ENCODE results near the gene MDC1. TPM values are rescaled to one million over a fixed set of nuclear protein-coding genes. Genes with fewer than 3 reads are reported as not detected.

MDC1 gene
- total RNA-seq, 1 experiment from 2014 or later, result 95.9 TPM

DNA sequence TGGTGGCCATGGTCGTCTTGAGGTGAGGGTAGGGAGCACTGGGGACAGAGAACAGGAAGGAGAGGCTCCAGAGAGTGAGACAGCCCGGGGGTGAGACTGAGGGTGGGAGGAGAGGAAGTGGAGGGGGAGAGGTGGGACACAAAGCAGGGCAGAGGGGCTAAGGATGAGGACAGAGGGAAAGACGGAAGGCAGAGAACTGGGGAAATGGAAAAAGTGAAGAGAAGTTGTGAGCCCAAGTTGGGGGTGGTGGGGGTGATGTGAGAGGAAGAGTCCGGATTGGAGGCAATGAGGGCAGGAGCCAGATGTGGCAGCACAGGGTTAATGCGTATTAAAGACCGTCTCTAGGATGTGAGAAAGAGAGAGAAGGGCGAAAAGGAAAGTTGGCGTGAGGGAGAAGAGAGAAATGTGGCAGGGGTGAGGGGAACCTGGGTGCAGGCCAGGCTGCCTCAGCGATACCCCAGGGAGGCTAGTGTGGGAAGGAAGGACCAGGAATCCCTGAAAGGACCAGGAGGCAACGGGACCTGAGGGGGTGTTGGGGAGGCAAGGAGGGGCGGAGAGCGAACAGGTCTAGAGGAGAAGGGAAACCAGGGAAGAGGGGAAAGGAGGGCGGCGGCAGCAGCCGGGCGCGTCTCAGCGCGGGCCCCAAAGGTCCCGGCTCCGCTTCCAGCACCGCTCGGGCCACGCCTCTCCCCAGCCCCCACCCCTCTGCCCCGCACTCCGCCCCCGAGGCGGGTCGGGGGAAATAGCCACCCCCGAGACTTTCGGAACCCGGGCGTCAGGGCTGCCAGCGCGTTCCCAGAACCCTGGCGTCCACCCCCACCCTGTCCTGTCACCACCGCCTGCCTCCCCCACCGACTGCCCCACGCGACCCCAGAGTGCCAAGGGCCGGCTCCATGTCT lies 30.8 kb downstream of the MDC1 start, which contains the start of gene PPP1R18:
PPP1R18 (minus strand) TSS at position 637 of the 899 bp plus-strand sequence; CDS start at position 10, 627 bp downstream.
- Mint-ChIP-seq H3K4me1 (peaks cover 73% of the 10 kb centered on the region), H3K36me3 (peaks cover 3% of the 10 kb centered on the region; the same call in 1 of the 2 replicates), H3K9me3 (no peaks in the 10 kb centered on the region), H3K27me3 (ENCODE audit: low read depth) (no peaks in the 10 kb centered on the region), H3K27ac (peak within 1 kb of the TSS; percentile 39; the same call in 1 of the 2 replicates), H3K4me3 (peak within 1 kb of the TSS; percentile 80)
- peak; percentile 11 for ATAC-seq
- ChIA-PET CTCF (interaction anchor here (1.1 to 9.7 kb wide), 3 partner anchors 8 to 44 kb away, joined by 3 to 131 read pairs (median 3); partner anchors contain the start of gene MDC1), POLR2A (interaction anchor here (1.6 kb wide), 1 partner anchor 36 kb away, joined by 7 read pairs; no protein-coding TSS in a partner anchor)
- TF ChIP-seq, protein P1, sequence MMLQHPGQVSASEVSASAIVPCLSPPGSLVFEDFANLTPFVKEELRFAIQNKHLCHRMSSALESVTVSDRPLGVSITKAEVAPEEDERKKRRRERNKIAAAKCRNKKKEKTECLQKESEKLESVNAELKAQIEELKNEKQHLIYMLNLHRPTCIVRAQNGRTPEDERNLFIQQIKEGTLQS (CRISPR knock-in tag; conservative IDR thresholded peaks at IDR 0.05), result no peak
- no peak for TF ChIP-seq TCF7 (CRISPR knock-in tag; IDR thresholded peaks at IDR 0.05; ENCODE audit: low read depth)
- TF ChIP-seq, protein P2, sequence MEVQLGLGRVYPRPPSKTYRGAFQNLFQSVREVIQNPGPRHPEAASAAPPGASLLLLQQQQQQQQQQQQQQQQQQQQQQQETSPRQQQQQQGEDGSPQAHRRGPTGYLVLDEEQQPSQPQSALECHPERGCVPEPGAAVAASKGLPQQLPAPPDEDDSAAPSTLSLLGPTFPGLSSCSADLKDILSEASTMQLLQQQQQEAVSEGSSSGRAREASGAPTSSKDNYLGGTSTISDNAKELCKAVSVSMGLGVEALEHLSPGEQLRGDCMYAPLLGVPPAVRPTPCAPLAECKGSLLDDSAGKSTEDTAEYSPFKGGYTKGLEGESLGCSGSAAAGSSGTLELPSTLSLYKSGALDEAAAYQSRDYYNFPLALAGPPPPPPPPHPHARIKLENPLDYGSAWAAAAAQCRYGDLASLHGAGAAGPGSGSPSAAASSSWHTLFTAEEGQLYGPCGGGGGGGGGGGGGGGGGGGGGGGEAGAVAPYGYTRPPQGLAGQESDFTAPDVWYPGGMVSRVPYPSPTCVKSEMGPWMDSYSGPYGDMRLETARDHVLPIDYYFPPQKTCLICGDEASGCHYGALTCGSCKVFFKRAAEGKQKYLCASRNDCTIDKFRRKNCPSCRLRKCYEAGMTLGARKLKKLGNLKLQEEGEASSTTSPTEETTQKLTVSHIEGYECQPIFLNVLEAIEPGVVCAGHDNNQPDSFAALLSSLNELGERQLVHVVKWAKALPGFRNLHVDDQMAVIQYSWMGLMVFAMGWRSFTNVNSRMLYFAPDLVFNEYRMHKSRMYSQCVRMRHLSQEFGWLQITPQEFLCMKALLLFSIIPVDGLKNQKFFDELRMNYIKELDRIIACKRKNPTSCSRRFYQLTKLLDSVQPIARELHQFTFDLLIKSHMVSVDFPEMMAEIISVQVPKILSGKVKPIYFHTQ (CRISPR knock-in tag; IDR thresholded peaks at IDR 0.05), result no peak
- no peak for TF ChIP-seq ZNF423 (CRISPR knock-in tag; IDR thresholded peaks at IDR 0.05)
- no peak for TF ChIP-seq ZNF416 (CRISPR knock-in tag; IDR thresholded peaks at IDR 0.05)
- TF ChIP-seq, protein P3, sequence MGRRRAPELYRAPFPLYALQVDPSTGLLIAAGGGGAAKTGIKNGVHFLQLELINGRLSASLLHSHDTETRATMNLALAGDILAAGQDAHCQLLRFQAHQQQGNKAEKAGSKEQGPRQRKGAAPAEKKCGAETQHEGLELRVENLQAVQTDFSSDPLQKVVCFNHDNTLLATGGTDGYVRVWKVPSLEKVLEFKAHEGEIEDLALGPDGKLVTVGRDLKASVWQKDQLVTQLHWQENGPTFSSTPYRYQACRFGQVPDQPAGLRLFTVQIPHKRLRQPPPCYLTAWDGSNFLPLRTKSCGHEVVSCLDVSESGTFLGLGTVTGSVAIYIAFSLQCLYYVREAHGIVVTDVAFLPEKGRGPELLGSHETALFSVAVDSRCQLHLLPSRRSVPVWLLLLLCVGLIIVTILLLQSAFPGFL (CRISPR knock-in tag; IDR thresholded peaks at IDR 0.05; ENCODE audit: borderline replicate concordance), result no peak
- TF ChIP-seq MYBL2 (CRISPR knock-in tag; IDR thresholded peaks at IDR 0.05), result no peak
- TF ChIP-seq ZNF219 (CRISPR knock-in tag; IDR thresholded peaks at IDR 0.05; ENCODE audit: borderline replicate concordance), result no peak
- no peak for TF ChIP-seq GRHL2 (CRISPR knock-in tag; IDR thresholded peaks at IDR 0.05; ENCODE audit: insufficient replicate concordance, severe bottlenecking)
- TF ChIP-seq FOXJ3 (CRISPR knock-in tag; IDR thresholded peaks at IDR 0.05; ENCODE audit: borderline replicate concordance), result no peak
- no peak for TF ChIP-seq JUN (CRISPR knock-in tag; IDR thresholded peaks at IDR 0.05)
- no peak for TF ChIP-seq GTF2I (CRISPR knock-in tag; conservative IDR thresholded peaks at IDR 0.05)
- TF ChIP-seq, protein P4, sequence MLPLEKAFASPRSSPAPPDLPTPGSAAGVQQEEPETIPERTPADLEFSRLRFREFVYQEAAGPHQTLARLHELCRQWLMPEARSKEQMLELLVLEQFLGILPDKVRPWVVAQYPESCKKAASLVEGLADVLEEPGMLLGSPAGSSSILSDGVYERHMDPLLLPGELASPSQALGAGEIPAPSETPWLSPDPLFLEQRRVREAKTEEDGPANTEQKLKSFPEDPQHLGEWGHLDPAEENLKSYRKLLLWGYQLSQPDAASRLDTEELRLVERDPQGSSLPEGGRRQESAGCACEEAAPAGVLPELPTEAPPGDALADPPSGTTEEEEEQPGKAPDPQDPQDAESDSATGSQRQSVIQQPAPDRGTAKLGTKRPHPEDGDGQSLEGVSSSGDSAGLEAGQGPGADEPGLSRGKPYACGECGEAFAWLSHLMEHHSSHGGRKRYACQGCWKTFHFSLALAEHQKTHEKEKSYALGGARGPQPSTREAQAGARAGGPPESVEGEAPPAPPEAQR (CRISPR knock-in tag; IDR thresholded peaks at IDR 0.05), result no peak
- TF ChIP-seq, protein P5, sequence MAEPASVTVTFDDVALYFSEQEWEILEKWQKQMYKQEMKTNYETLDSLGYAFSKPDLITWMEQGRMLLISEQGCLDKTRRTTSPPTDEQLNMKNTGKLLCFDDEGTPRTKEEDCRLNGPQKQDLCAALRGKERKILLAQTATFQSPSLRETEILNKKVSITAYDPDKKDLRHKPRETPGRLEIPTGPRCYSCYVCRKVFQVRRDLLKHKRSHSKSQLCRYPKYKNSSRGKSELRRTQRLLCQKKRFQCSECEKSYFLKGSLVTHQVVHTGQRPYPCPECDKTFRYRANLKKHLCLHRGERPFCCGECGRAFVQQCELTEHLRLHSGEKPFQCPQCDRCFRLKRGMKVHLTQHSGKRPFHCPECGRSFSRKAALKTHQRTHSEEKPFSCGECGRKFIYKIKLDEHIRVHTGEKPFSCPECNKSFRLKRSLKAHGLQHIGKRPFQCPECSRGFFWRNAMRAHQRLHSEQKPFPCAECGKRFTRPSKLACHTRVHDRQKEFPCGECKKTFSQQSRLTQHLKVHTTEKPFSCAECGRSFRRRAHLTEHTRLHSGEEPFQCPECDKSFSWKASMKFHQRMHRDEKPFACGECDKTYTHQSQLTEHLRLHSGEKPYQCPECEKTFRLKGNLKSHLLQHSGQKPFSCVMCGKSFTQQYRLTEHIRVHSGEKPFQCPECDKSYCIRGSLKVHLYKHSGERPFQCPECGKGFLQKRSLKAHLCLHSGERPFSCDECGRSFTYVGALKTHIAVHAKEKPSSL (CRISPR knock-in tag; conservative IDR thresholded peaks at IDR 0.05), result no peak
- DNase-seq (ENCODE audit: low spot score), result peak; percentile 59
